Measurements from ENCODE around the gene CSNK1A1.

The CSNK1A1 gene

GRCh38 chr5:149475777-149476176, 75.5 kb downstream of the CSNK1A1 start:
- H3K4me3 ChIP-seq (replicated peaks in 1 of 2; ENCODE audit: low read depth in 2 of 2, low read length in 2 of 2) = no peak overlapping the region
- TF ChIP-seq CTCF (IDR thresholded peaks at IDR 0.05; ENCODE audit: low read depth, low read length) = no peak
- DNase-seq (ENCODE audit: low read depth in 2 of 2) = no peak

- TF ChIP-seq CTCF (IDR thresholded peaks at IDR 0.05; ENCODE audit: low read depth, low read length) = no peak
- DNase-seq (ENCODE audit: low read depth in 2 of 2) = no peak
- no peak overlapping the region for H3K4me3 ChIP-seq (replicated peaks in 1 of 2; ENCODE audit: low read depth in 2 of 2, low read length in 2 of 2)
These were observed 77.0 kb downstream of the CSNK1A1 start for GRCh38 chr5:149474198-149474597.

GRCh38 chr5:149473441-149473840, 77.8 kb downstream of the CSNK1A1 start:
- no peak overlapping the region for H3K4me3 ChIP-seq (replicated peaks in 1 of 2; ENCODE audit: low read depth in 2 of 2, low read length in 2 of 2)
- TF ChIP-seq CTCF (IDR thresholded peaks at IDR 0.05; ENCODE audit: low read depth, low read length) = no peak
- no peak for DNase-seq (ENCODE audit: low read depth in 2 of 2)

GRCh38 chr5:149472399-149472798, 78.8 kb downstream of the CSNK1A1 start:
- no peak overlapping the region for H3K4me3 ChIP-seq (replicated peaks in 1 of 2; ENCODE audit: low read depth in 2 of 2, low read length in 2 of 2)
- TF ChIP-seq CTCF (IDR thresholded peaks at IDR 0.05; ENCODE audit: low read depth, low read length) = no peak
- DNase-seq (ENCODE audit: low read depth in 2 of 2) = no peak

- DNase-seq (ENCODE audit: low read depth in 2 of 2) = peak; percentile 67 to 76
- H3K4me3 ChIP-seq (replicated peaks in 1 of 2; ENCODE audit: low read depth in 2 of 2, low read length in 2 of 2) = no peak overlapping the region
- no peak for TF ChIP-seq CTCF (IDR thresholded peaks at IDR 0.05; ENCODE audit: low read depth, low read length)
These were observed 79.6 kb downstream of the CSNK1A1 start for GRCh38 chr5:149471406-149472183.

GRCh38 chr5:149470942-149471341, 80.3 kb downstream of the CSNK1A1 start:
- TF ChIP-seq CTCF (IDR thresholded peaks at IDR 0.05; ENCODE audit: low read depth, low read length) = no peak
- no peak overlapping the region for H3K4me3 ChIP-seq (replicated peaks in 1 of 2; ENCODE audit: low read depth in 2 of 2, low read length in 2 of 2)
- no peak for DNase-seq (ENCODE audit: low read depth in 2 of 2)
